BLaER1 treated with 17β-estradiol and CSF1 and Interleukin-3, amounts not matched to agents 10 nM and 100 nM (cell line): ENCODE measurements around the gene SKI.

Experiments used
- H3K27ac ChIP-seq, 11 experiments: shearing (Covaris generic); formaldehyde crosslinking; 2 replicates each; pipeline ENCODE4 v1.8.1; 2022
- H3K27me3 ChIP-seq, 11 experiments: shearing (Covaris generic); formaldehyde crosslinking; 2 replicates each; pipeline ENCODE4 v1.8.1; 2022
- H3K36me3 ChIP-seq, 11 experiments: shearing (Covaris generic); formaldehyde crosslinking; 2 replicates each; pipeline ENCODE4 v1.8.1; 2022
- H3K4me1 ChIP-seq, 10 experiments: shearing (Covaris generic); formaldehyde crosslinking; 2 replicates each; pipeline ENCODE4 v1.8.1; 2022
- H3K4me2 ChIP-seq, 11 experiments: shearing (Covaris generic); formaldehyde crosslinking; 2 replicates each; pipeline ENCODE4 v1.8.1; 2022
- H3K4me3 ChIP-seq, 10 experiments: shearing (Covaris generic); formaldehyde crosslinking; 2 replicates each; pipeline ENCODE4 v1.8.1; 2022
- H3K9ac ChIP-seq, 11 experiments: shearing (Covaris generic); formaldehyde crosslinking; 2 replicates each; pipeline ENCODE4 v1.8.1; 2022
- H3K9me3 ChIP-seq, 11 experiments: shearing (Covaris generic); formaldehyde crosslinking; replicated peaks in 1 of 11; 2 replicates each; pipeline ENCODE4 v1.8.1; 2022
- H4K20me1 ChIP-seq, 11 experiments: shearing (Covaris generic); formaldehyde crosslinking; 2 replicates each; pipeline ENCODE4 v1.8.1; 2022
- Cebpa-rat ChIP-seq, 11 experiments: shearing (Covaris generic); IDR thresholded peaks; 2 replicates each; pipeline ENCODE4 v1.8.1; 2022

Gene SKI

DNA sequence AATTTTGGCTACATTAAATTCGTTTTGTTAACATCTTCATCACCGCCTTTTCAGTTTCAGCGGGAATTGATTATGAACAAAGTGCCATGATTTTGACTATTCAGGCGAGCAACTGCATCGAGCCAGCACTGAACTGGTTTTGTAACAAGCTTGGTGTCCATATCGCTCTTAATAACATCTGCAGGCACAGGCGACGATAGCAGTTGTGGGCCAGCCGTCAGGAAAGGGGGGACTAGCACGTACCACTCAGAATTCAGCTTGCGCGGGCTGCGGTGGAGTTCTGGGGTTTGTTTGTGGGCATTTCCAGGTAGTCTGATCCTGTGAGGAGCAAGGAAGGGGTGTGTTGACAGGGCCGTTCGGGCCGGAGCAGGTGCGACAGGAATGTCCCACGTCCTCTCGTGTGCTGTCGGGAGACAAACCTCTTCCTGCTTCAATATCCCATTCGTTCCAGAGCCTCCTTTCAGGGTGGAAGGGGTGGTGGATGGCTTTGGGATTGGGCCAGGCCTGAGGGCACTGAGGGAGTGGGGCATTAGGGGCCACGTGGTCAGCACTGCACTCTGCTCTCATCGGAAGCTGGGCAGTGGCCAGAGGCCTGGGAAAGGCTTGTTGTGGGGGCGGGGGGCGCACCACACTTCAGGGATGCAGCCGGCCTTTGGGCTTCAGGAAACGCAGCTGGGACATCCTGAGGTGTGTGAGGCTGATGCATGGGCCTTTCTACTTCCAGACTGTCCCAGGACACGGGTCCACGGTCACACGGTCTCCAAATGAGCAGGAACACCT lies 39.1 kb downstream of the SKI start:
- peaks cover 22 to 87% (median 55%) of the 10 kb centered on the region in 10 experiments for H3K4me1 ChIP-seq

DNA sequence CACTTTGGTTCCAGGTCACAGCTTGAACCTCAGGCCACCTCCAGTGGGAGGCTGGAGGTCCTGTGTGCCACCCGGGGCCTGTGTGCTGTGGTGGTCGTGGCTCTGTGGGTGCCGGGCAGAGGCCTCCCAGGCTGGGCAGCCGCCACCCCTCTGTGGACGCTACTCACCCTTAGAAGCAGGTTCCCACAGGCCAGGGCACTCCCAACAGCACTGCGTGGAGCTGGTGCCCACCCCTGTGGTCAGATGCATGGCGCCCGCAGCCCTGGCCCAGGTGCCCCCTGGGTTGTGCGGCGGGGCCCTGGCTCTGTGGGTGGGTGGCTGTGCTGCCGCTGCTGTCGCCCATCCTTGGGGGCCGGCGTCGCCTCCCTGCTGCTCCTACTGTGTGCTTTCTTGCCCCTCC lies 39.7 kb downstream of the SKI start:
- peaks cover 0 to 34% (median 5%) of the 10 kb centered on the region in 11 experiments; a peak in 9 of 22 replicates for H3K36me3 ChIP-seq
- H3K4me1 ChIP-seq: peaks cover 24 to 94% (median 60%) of the 10 kb centered on the region in 10 experiments
- TF ChIP-seq Cebpa-rat (IDR thresholded peaks at IDR 0.05): no peak
- H3K9me3 ChIP-seq: no peaks in the 10 kb centered on the region
- no peak overlapping the region for H3K4me3 ChIP-seq
- peak overlapping the region in 1 of 11 experiments; percentile 34; a peak in 1 of 22 replicates for H3K9ac ChIP-seq
- H3K27me3 ChIP-seq: no peaks in the 10 kb centered on the region
- H4K20me1 ChIP-seq: peaks cover 97 to 100% (median 100%) of the 10 kb centered on the region in 11 experiments
- peak overlapping the region in 4 of 11 experiments; percentile 9 to 62 (median 47); a peak in 5 of 22 replicates for H3K4me2 ChIP-seq
- H3K27ac ChIP-seq: 0 out of 22 replicates have a peak overlapping the region, but pooled peaks of 1 of the 11 experiments have one; percentile 20

More for the DNA sequence above, 39.1 kb downstream of the SKI start:
- H3K9me3 ChIP-seq: no peaks in the 10 kb centered on the region
- peak overlapping the region in 1 of 11 experiments; percentile 34; a peak in 1 of 22 replicates for H3K9ac ChIP-seq
- H3K4me2 ChIP-seq: peak overlapping the region in 4 of 11 experiments; percentile 9 to 62 (median 53); a peak in 4 of 22 replicates
- H3K36me3 ChIP-seq: peaks cover 0 to 34% (median 5%) of the 10 kb centered on the region in 11 experiments; a peak in 9 of 22 replicates
- no peak overlapping the region for H3K4me3 ChIP-seq
- H3K27ac ChIP-seq: no peak overlapping the region
- H4K20me1 ChIP-seq: peaks cover 97 to 100% (median 100%) of the 10 kb centered on the region in 11 experiments
- TF ChIP-seq Cebpa-rat (IDR thresholded peaks at IDR 0.05): no peak
- no peaks in the 10 kb centered on the region for H3K27me3 ChIP-seq

- Histone ChIP-seq H3K27ac (0 out of 22 replicates have a peak overlapping the region, but pooled peaks of 1 of the 11 experiments have one; percentile 20), H4K20me1 (peaks cover 97 to 100% (median 100%) of the 10 kb centered on the region in 11 experiments), H3K36me3 (peaks cover 0 to 34% (median 5%) of the 10 kb centered on the region in 11 experiments; a peak in 9 of 22 replicates), H3K9ac (peak overlapping the region in 1 of 11 experiments; percentile 34; a peak in 1 of 22 replicates), H3K9me3 (no peaks in the 10 kb centered on the region), H3K4me1 (peaks cover 26 to 97% (median 66%) of the 10 kb centered on the region in 10 experiments), H3K4me2 (peak overlapping the region in 4 of 11 experiments; percentile 9 to 62 (median 47); a peak in 5 of 22 replicates), H3K4me3 (no peak overlapping the region), H3K27me3 (no peaks in the 10 kb centered on the region)
- TF ChIP-seq Cebpa-rat (IDR thresholded peaks at IDR 0.05): no peak
These were observed 40.4 kb downstream of the SKI start for GRCh38 chr1:2268285-2269056.

DNA sequence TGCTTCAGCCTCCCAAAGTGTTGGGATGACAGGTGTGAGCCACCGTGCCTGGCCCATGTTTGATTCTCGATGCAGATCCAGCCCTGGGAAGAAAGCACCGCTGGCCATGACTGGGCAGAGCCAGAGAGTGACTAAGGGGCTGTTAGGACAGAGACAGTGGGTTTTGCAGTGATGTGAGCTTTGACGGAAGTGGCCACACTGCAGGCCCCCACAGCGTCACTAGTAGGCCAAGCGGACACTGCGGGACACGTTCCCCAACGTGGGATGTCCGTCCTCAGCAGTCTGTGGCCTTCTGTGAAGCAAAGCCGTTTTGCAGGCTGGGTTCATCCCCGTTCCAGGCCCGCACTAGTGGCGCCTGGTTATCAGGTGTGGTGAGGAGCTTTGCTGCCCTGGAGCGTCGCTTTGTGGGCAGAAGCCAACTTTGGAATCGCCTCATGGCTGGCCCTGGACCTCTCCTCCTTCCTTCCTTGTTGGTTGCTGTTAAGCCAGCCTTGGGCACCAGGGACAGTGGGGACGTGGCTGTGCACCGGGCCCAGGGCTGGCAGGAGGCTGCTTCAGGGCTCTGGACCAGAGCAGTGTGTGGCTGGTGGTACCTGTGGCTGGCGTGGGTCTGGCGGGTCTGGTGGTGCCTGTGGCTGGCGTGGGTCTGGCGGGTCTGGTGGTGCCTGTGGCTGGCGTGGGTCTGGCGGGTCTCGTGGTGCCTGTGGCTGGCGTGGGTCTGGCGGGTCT lies 41.2 kb downstream of the SKI start:
- Histone ChIP-seq H3K27ac (no peak overlapping the region), H3K9me3 (no peaks in the 10 kb centered on the region), H3K4me2 (peak overlapping the region in 4 of 11 experiments; percentile 6 to 61 (median 32); a peak in 6 of 22 replicates), H3K27me3 (no peaks in the 10 kb centered on the region), H3K9ac (no peak overlapping the region), H3K4me1 (peaks cover 35 to 99% (median 75%) of the 10 kb centered on the region in 10 experiments), H3K4me3 (no peak overlapping the region), H4K20me1 (peaks cover 97 to 100% (median 100%) of the 10 kb centered on the region in 11 experiments), H3K36me3 (peaks cover 0 to 39% (median 5%) of the 10 kb centered on the region in 11 experiments; a peak in 9 of 22 replicates)
- TF ChIP-seq Cebpa-rat (IDR thresholded peaks at IDR 0.05): no peak

DNA sequence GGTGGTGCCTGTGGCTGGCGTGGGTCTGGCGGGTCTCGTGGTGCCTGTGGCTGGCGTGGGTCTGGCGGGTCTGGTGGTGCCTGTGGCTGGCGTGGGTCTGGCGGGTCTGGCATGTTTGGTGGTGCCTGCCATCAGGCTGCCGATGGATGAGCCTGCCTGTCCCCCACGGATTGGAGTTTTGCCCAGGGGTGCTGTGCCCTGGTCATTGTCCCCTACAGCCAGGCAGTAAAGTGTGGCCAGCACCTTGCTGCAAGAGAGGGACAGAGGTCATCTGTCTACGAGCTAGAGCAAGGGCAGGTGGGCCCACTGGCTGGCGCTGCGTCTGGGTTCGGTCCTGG lies 41.8 kb downstream of the SKI start:
- no peak overlapping the region for H3K4me3 ChIP-seq
- no peak for TF ChIP-seq Cebpa-rat (IDR thresholded peaks at IDR 0.05)

DNA sequence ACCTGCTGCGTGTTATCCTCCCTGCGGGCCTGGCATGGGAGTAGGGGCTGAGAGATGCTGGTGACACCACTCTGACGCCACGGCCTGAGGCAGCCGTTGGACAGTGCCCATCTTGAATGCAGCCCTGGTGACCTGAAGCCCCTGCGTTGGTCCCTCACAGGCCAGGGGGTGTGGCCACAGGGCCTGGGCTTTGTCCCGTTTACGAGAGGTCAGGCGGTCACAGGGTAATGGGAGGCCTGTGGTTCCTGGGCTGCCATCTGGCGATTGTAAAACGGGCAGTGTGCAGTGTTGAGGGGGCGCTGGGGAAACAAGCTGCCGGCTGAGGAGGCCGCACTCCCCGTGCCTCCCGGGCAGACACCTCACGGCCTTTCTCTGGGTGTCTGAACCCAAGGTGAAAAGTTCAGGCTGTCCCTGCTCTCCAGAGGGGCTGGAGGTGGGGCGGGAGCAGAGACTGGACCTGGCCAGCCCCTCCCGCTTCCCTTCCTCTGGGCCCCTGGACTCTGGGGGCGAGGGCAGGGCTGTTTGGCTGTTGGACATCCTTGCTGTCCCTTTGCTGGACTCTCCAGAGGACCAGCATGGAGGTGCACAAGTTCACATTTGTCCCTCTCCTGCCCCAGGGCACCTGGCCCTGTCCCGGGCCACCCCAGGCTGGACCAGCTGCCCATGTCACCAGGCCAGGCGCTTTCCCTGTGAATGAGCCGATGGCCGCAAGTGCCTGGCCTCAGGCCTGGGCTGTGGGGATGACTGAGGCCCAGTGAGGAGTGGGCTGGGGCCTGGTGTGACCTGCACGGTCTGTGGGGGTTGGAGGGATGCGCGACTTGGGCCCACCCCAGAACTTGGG lies 42.4 kb downstream of the SKI start:
- TF ChIP-seq Cebpa-rat (IDR thresholded peaks at IDR 0.05): no peak
- H3K9ac ChIP-seq: peak overlapping the region in 8 of 11 experiments; percentile 25 to 47 (median 33); a peak in 9 of 22 replicates
- H3K9me3 ChIP-seq: no peaks in the 10 kb centered on the region
- peaks cover 46 to 99% (median 81%) of the 10 kb centered on the region in 10 experiments for H3K4me1 ChIP-seq
- H3K36me3 ChIP-seq: peaks cover 0 to 40% (median 5%) of the 10 kb centered on the region in 11 experiments; a peak in 9 of 22 replicates
- H4K20me1 ChIP-seq: peaks cover 97 to 100% (median 100%) of the 10 kb centered on the region in 11 experiments
- no peak overlapping the region for H3K4me3 ChIP-seq
- no peaks in the 10 kb centered on the region for H3K27me3 ChIP-seq
- H3K4me2 ChIP-seq: peak overlapping the region; percentile 61 to 98 (median 68)
- H3K27ac ChIP-seq: peak overlapping the region in 6 of 11 experiments; percentile 6 to 47 (median 20); a peak in 7 of 22 replicates

More for the DNA sequence above, 41.8 kb downstream of the SKI start:
- Histone ChIP-seq H3K4me2 (peak overlapping the region in 9 of 11 experiments; percentile 61 to 98 (median 68); a peak in 11 of 22 replicates), H3K27ac (no peak overlapping the region), H4K20me1 (peaks cover 97 to 100% (median 100%) of the 10 kb centered on the region in 11 experiments), H3K9me3 (no peaks in the 10 kb centered on the region), H3K27me3 (no peaks in the 10 kb centered on the region), H3K9ac (no peak overlapping the region), H3K36me3 (peaks cover 0 to 40% (median 5%) of the 10 kb centered on the region in 11 experiments; a peak in 9 of 22 replicates), H3K4me1 (peaks cover 40 to 99% (median 78%) of the 10 kb centered on the region in 10 experiments)

- Histone ChIP-seq H3K4me2 (peak overlapping the region; percentile 61 to 98 (median 68)), H3K4me3 (no peak overlapping the region), H3K4me1 (peaks cover 54 to 99% (median 81%) of the 10 kb centered on the region in 10 experiments), H3K9me3 (no peaks in the 10 kb centered on the region), H3K9ac (peak overlapping the region in 8 of 11 experiments; percentile 17 to 47 (median 30); a peak in 10 of 22 replicates), H3K27me3 (no peaks in the 10 kb centered on the region), H3K27ac (peak overlapping the region in 6 of 11 experiments; percentile 6 to 47 (median 20); a peak in 9 of 22 replicates), H3K36me3 (peaks cover 0 to 40% (median 5%) of the 10 kb centered on the region in 11 experiments; a peak in 9 of 22 replicates), H4K20me1 (peaks cover 97 to 100% (median 100%) of the 10 kb centered on the region in 11 experiments)
- TF ChIP-seq Cebpa-rat (IDR thresholded peaks at IDR 0.05): no peak
These were observed 43.1 kb downstream of the SKI start for GRCh38 chr1:2271211-2271721.
